ENCODE measurements around the gene RDX.

DNA sequence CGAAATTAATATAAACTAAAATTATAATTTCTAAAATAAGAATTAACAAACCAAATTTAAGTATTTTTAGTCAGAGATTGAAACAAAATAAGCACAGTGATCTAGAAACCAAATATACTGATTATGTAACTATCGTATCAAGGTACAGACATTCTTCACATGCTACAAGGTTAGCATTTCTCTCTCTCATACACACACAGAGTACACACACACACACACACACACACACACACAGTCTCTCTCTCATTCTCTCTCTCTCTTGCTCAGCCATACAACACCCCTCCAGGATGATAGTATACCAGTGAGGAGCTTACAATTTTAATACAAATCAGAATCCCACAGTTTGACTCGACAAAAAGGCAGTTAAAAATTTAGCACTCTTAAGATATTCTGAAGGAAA is 66.0 kb downstream of the RDX start:
- TF ChIP-seq TARDBP (IDR thresholded peaks at IDR 0.05) (no peak), SUZ12 (IDR thresholded peaks at IDR 0.05) (no peak), NFRKB (IDR thresholded peaks at IDR 0.05) (no peak), FOXK2 (IDR thresholded peaks at IDR 0.05) (no peak), LEF1 (IDR thresholded peaks at IDR 0.05; ENCODE audit: borderline replicate concordance) (no peak)
- TF ChIP-seq, protein P1, sequence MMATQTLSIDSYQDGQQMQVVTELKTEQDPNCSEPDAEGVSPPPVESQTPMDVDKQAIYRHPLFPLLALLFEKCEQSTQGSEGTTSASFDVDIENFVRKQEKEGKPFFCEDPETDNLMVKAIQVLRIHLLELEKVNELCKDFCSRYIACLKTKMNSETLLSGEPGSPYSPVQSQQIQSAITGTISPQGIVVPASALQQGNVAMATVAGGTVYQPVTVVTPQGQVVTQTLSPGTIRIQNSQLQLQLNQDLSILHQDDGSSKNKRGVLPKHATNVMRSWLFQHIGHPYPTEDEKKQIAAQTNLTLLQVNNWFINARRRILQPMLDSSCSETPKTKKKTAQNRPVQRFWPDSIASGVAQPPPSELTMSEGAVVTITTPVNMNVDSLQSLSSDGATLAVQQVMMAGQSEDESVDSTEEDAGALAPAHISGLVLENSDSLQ (IDR thresholded peaks at IDR 0.05), result no peak
